RWPE2 (cell line): ENCODE results near the gene FRS3.

Experiments
- ATAC-seq: fragments of 200-7000 bp; cut with Tn5 transposase; 3 replicates; pipeline ENCODE4 v1.9.1; 2021; ENCODE audit warnings: low read depth
- DNase-seq: peaks from one replicate; pipeline ENCODE4 v3.0.0-alpha.2; 2020; ENCODE audit warnings: low spot score
- H3K27ac ChIP-seq: fragments of 450-650 bp; 2 replicates; pipeline ENCODE4 v1.5.1; 2017; ENCODE audit warnings: mild to moderate bottlenecking; ENCODE audit not compliant: poor library complexity, severe bottlenecking
- H3K27me3 ChIP-seq: fragments of 250-450 bp; sonication (Bioruptor Pico); 2 replicates; pipeline ENCODE4 v1.5.1; 2021; ENCODE audit warnings: mild to moderate bottlenecking, moderate library complexity; ENCODE audit not compliant: insufficient read depth, poor library complexity, severe bottlenecking
- H3K36me3 ChIP-seq: fragments of 250-450 bp; sonication (Bioruptor Pico); 2 replicates; pipeline ENCODE4 v1.5.1; 2020; ENCODE audit warnings: low read depth, mild to moderate bottlenecking, moderate library complexity
- H3K4me1 ChIP-seq: fragments of 250-450 bp; sonication (Bioruptor Pico); 2 replicates; pipeline ENCODE4 v1.5.1; 2021; ENCODE audit warnings: mild to moderate bottlenecking, moderate library complexity; ENCODE audit not compliant: insufficient read depth, poor library complexity, severe bottlenecking
- H3K4me3 ChIP-seq: fragments of 250-450 bp; sonication (Bioruptor Pico); 2 replicates; pipeline ENCODE4 v1.5.1; 2021; ENCODE audit warnings: mild to moderate bottlenecking, moderate library complexity; ENCODE audit not compliant: severe bottlenecking
- H3K9me3 ChIP-seq: fragments of 250-450 bp; sonication (Bioruptor Pico); 2 replicates; pipeline ENCODE4 v1.5.1; 2021; ENCODE audit warnings: mild to moderate bottlenecking, moderate library complexity; ENCODE audit not compliant: severe bottlenecking
- CTCF ChIP-seq: fragments of 450-650 bp; IDR thresholded peaks from one replicate; pipeline ENCODE4 v1.5.1; 2017; ENCODE audit warnings: mild to moderate bottlenecking, moderate library complexity; ENCODE audit not compliant: poor library complexity, severe bottlenecking

Gene FRS3

GRCh38 chr6:41743406-41744235 is 36.1 kb downstream of the FRS3 start:
- DNase-seq (no peak), ATAC-seq (peak; percentile 26; the same call in 1 of the 3 replicates)
- H3K4me1 ChIP-seq: peaks cover 11% of the 10 kb centered on the region
- no peak overlapping the region for H3K27ac ChIP-seq
- no peaks in the 10 kb centered on the region for H3K27me3 ChIP-seq
- no peak overlapping the region for H3K4me3 ChIP-seq
- H3K9me3 ChIP-seq: no peaks in the 10 kb centered on the region
- no peak for TF ChIP-seq CTCF
- no peaks in the 10 kb centered on the region for H3K36me3 ChIP-seq

- H3K4me3 ChIP-seq: no peak overlapping the region
- no peaks in the 10 kb centered on the region for H3K9me3 ChIP-seq
- no peaks in the 10 kb centered on the region for H3K27me3 ChIP-seq
- H3K4me1 ChIP-seq: peaks cover 7% of the 10 kb centered on the region
- DNase-seq: no peak
- ATAC-seq: peak; percentile 69
- no peak overlapping the region for H3K27ac ChIP-seq
- no peaks in the 10 kb centered on the region for H3K36me3 ChIP-seq
- TF ChIP-seq CTCF: no peak
These were observed 37.8 kb downstream of the FRS3 start for GRCh38 chr6:41741625-41742490.

GRCh38 chr6:41740366-41741162 is 39.1 kb downstream of the FRS3 start:
- Histone ChIP-seq H3K27ac (no peak overlapping the region), H3K36me3 (no peaks in the 10 kb centered on the region), H3K27me3 (no peaks in the 10 kb centered on the region), H3K9me3 (no peaks in the 10 kb centered on the region), H3K4me3 (no peak overlapping the region), H3K4me1 (peaks cover 7% of the 10 kb centered on the region)
- ATAC-seq (no peak), DNase-seq (no peak)
- no peak for TF ChIP-seq CTCF

DNA sequence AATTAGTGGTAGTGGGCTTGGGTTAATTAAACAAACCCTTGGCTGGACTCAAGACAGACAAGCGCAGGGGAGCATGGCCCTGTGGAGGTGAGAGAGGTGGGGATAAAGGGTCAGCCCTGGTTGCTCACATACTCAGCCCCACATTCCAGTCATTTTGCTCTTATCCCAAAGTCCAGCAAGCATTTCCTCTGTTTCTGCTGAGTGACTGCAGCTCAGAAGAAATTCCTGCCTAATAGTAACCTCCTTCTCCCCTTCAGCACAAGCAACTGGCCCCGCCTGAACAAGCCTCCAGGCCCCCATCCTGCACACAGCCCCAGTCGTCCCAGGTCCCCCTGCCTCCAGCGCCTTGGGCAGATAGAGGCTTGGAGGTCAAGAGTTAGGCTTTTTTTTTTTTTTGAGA is 40.7 kb downstream of the FRS3 start:
- Histone ChIP-seq H3K27me3 (no peaks in the 10 kb centered on the region), H3K4me1 (peaks cover 7% of the 10 kb centered on the region), H3K4me3 (no peak overlapping the region), H3K27ac (no peak overlapping the region), H3K36me3 (no peaks in the 10 kb centered on the region), H3K9me3 (no peaks in the 10 kb centered on the region)
- ATAC-seq (no peak), DNase-seq (no peak)
- TF ChIP-seq CTCF: no peak
